Subcutaneous abdominal adipose tissue (tissue), 5 donors: ENCODE results near the gene HOXA3.

ENCODE experiments used
- H3K27ac ChIP-seq: one replicate; pipeline ENCODE4 v1.7.0; 2013; ENCODE audit warnings: low read depth, mild to moderate bottlenecking, inconsistent platforms, low read length, moderate library complexity
- H3K27me3 ChIP-seq, 5 donors: one replicate each; pipeline ENCODE4 v1.7.0; 2013; ENCODE audit warnings: low read length in 5 of 5, inconsistent platforms in 1 of 5; ENCODE audit not compliant: control insufficient read depth in 5 of 5, insufficient read depth in 4 of 5
- H3K36me3 ChIP-seq, 5 donors: one replicate each; pipeline ENCODE4 v1.7.0; 2013; ENCODE audit warnings: low read length in 5 of 5; ENCODE audit not compliant: control insufficient read depth in 5 of 5, insufficient read depth in 5 of 5
- H3K4me1 ChIP-seq, 5 donors: one replicate each; pipeline ENCODE4 v1.7.0; 2013; ENCODE audit warnings: low read length in 5 of 5, mild to moderate bottlenecking in 3 of 5, moderate library complexity in 1 of 5; ENCODE audit not compliant: control insufficient read depth in 5 of 5, insufficient read depth in 5 of 5
- H3K4me3 ChIP-seq, 5 donors: one replicate each; pipeline ENCODE4 v1.7.0; 2013; ENCODE audit warnings: low read length in 5 of 5, low read depth in 1 of 5
- H3K9ac ChIP-seq, 5 donors: one replicate each; pipeline ENCODE4 v1.7.0; 2013; ENCODE audit warnings: low read length in 5 of 5, mild to moderate bottlenecking in 4 of 5, moderate library complexity in 3 of 5
- H3K9me3 ChIP-seq, 5 donors: one replicate each; pipeline ENCODE4 v1.7.0; 2013; ENCODE audit warnings: low read length in 5 of 5; ENCODE audit not compliant: control insufficient read depth in 5 of 5
- donor health status: healthy.
- donor health status: healthy.
- donor health status: healthy.
- donor health status: healthy.
- donor health status: healthy.

HOXA3 gene

DNA sequence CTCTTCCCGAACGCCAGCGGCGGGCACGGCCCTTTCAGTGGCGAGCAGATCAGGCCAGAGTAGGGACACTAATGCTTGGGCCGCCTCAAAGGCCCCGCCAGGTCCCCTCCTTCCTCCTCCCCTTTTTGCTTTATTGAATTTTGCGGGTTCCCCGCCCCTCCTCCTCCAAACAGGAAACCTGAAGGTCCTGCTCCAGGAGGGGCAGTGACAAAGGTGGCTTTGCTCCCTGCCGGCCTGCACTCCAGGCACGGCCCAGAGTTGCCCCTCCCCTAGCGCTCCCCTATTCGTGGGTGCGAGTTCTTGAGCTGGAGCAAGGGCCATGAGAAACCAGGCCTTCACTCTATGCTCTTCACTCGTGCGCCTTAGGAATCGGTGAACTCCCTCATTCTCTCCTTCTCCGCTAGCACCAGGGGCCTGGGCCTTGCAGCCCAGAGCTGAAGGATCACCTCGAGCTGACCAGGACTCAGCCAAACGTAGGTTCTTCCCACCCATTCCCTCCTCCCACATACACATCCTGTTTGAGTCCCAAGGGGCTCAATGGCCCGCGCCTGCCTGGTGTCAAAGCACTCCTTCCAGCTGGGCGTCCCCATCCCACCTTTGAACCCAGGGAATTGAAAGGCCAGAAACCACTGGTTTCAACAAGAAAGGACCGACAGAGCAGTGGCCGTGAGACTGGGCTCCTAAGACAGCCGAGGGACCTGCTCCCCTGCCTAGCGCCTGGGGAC lies 4.2 kb downstream of the HOXA3 start:
- H3K4me3 ChIP-seq: peak overlapping the region; percentile 63 to 92 (median 89)

DNA sequence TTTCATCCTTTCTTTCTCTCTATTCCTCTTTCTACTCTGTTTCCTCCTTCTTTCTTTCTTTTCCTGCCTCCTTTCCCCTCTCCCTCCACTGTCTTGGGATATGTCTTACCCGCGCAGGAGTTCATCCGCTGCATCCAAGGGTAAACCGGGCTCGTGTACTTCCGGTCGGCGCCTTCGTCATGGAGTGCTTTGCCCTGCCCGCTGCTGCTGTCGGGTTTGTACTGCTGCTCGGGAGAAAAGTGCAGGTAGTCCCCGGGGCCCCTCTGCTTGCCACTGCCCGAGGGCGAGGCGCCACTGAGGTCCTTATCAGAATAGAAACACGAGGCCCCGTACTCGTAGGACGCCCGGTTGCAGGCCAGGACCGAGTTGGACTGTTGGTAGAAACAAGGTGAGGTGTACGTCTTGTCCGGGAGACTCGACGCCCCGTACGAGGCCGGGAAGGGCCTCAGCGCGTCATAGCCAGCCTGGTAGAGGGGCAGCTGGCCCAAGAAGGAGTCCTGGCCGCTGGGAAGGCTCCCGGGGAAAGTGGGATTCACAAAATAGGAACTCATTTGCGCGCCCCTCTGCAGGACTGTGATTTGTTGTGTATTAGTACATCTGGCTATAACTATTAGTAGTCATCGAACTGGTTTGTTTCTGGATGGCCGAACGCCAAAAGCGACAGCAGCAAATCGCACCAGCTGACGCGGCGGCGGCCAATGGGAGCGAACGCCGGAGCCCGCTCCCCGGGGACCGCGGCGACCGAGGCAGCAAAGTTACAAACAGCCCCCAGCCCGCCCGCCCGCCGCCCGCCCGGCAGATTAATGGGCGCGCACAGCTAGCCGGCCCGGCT lies 5.0 kb downstream of the HOXA3 start, which contains the start of gene HOXA6:
Gene HOXA6, minus strand, starts transcription at position 576 of the 832 bp plus-strand sequence. Its CDS starts 25 bp downstream, at position 551.
- Histone ChIP-seq H3K9me3 (no peaks in the 10 kb centered on the region), H3K4me1 (peaks cover 11 to 91% (median 87%) of the 10 kb centered on the region in 5 donors), H3K36me3 (peaks cover 0 to 22% (median 16%) of the 10 kb centered on the region in 5 donors), H3K4me3 (peak within 1 kb of the TSS; percentile 63 to 92 (median 89)), H3K27ac (peak within 1 kb of the TSS; percentile 95), H3K9ac (peak within 1 kb of the TSS; percentile 44 to 78 (median 63)), H3K27me3 (peaks cover 0 to 11% (median 0%) of the 10 kb centered on the region in 5 donors)

More for the DNA sequence above, 4.2 kb downstream of the HOXA3 start:
- H3K36me3 ChIP-seq: peaks cover 0 to 22% (median 16%) of the 10 kb centered on the region in 5 donors
- H3K27ac ChIP-seq: peak overlapping the region; percentile 95
- H3K4me1 ChIP-seq: peaks cover 13 to 91% (median 88%) of the 10 kb centered on the region in 5 donors
- peak overlapping the region; percentile 44 to 78 (median 58) for H3K9ac ChIP-seq
- H3K9me3 ChIP-seq: no peaks in the 10 kb centered on the region
- peaks cover 0 to 13% (median 0%) of the 10 kb centered on the region in 5 donors for H3K27me3 ChIP-seq

DNA sequence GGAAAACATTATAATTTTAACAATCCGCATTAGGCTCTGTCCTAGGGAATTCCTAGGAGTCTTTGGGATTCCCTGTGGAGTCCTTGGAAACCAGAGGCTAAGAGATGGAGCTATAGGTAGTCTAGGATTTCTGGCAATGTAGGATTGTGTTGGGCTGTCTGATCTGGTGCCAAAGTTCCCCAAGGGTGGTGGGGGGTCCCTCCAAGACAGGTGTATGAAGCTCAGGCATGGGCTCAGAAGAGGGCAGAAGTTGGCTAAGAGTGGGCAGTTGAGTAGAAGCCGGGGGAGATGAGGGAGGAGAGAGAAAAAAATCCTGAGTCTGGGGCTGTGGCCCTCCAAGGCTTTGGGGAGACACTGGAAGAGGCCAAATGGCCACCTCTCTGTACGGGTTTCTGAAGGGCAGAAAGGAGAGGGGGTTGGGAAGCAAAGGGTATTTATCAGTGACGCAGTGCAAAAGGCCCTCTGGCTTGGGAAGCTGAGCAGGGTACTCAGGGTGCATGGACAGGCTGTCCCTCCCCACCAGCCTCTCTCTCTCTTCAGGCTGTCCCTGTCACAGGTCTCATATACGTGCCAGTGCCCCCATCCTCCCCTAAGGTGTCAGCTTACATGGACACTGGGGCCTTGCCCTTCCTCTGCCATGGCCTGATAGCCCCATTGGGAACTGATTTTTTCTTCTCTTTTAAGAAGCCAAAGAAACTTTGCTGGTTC lies 5.7 kb downstream of the HOXA3 start:
- H3K9ac ChIP-seq: peak overlapping the region in 4 of 5 donors; percentile 41 to 74 (median 61)
- peaks cover 11 to 91% (median 87%) of the 10 kb centered on the region in 5 donors for H3K4me1 ChIP-seq
- peak overlapping the region; percentile 95 for H3K27ac ChIP-seq
- H3K9me3 ChIP-seq: no peaks in the 10 kb centered on the region
- peaks cover 0 to 22% (median 16%) of the 10 kb centered on the region in 5 donors for H3K36me3 ChIP-seq
- H3K27me3 ChIP-seq: peaks cover 0 to 7% (median 0%) of the 10 kb centered on the region in 5 donors
- peak overlapping the region; percentile 62 to 90 (median 65) for H3K4me3 ChIP-seq

- Histone ChIP-seq H3K9ac (peak overlapping the region in 1 of 5 donors; percentile 8), H3K27me3 (peaks cover 0 to 4% (median 0%) of the 10 kb centered on the region in 5 donors), H3K9me3 (no peaks in the 10 kb centered on the region), H3K27ac (peak overlapping the region; percentile 95), H3K4me1 (peaks cover 9 to 88% (median 87%) of the 10 kb centered on the region in 5 donors), H3K4me3 (peak overlapping the region in 2 of 5 donors; percentile 36 to 37), H3K36me3 (peaks cover 4 to 25% (median 16%) of the 10 kb centered on the region in 5 donors)
These were observed 6.4 kb downstream of the HOXA3 start for GRCh38 chr7:27145914-27146412.

GRCh38 chr7:27145165-27145913 lies 7.0 kb downstream of the HOXA3 start:
- Histone ChIP-seq H3K4me1 (peaks cover 9 to 89% (median 86%) of the 10 kb centered on the region in 5 donors), H3K9me3 (no peaks in the 10 kb centered on the region), H3K27me3 (peaks cover 0 to 4% (median 0%) of the 10 kb centered on the region in 5 donors), H3K36me3 (peaks cover 4 to 25% (median 16%) of the 10 kb centered on the region in 5 donors), H3K27ac (peak overlapping the region; percentile 95), H3K9ac (peak overlapping the region in 2 of 5 donors; percentile 10 to 35), H3K4me3 (peak overlapping the region in 3 of 5 donors; percentile 24 to 37 (median 36))

- H3K9ac ChIP-seq: peak overlapping the region in 2 of 5 donors; percentile 10 to 35
- peaks cover 4 to 25% (median 16%) of the 10 kb centered on the region in 5 donors for H3K36me3 ChIP-seq
- H3K4me3 ChIP-seq: peak overlapping the region in 2 of 5 donors; percentile 24 to 37
- H3K27me3 ChIP-seq: peaks cover 0 to 4% (median 0%) of the 10 kb centered on the region in 5 donors
- H3K27ac ChIP-seq: peak overlapping the region; percentile 95
- H3K4me1 ChIP-seq: peaks cover 11 to 89% (median 86%) of the 10 kb centered on the region in 5 donors
- no peaks in the 10 kb centered on the region for H3K9me3 ChIP-seq
These were observed 7.6 kb downstream of the HOXA3 start for GRCh38 chr7:27144781-27145164.

GRCh38 chr7:27143950-27144780 lies 8.2 kb downstream of the HOXA3 start:
- Histone ChIP-seq H3K27me3 (peaks cover 0 to 4% (median 0%) of the 10 kb centered on the region in 5 donors), H3K4me3 (peak overlapping the region in 4 of 5 donors; percentile 55 to 84 (median 74)), H3K9ac (no peak overlapping the region)

More at GRCh38 chr7:27143950-27144780, 8.2 kb downstream of the HOXA3 start:
- H3K36me3 ChIP-seq: peaks cover 4 to 27% (median 16%) of the 10 kb centered on the region in 5 donors
- no peaks in the 10 kb centered on the region for H3K9me3 ChIP-seq
- peak overlapping the region; percentile 95 for H3K27ac ChIP-seq
- H3K4me1 ChIP-seq: peaks cover 9 to 88% (median 86%) of the 10 kb centered on the region in 5 donors
